GM21526 (cell line): ENCODE data around the gene CARS2.
"Not testable (repeated sequence)": the region's sequence is repeated elsewhere in the genome, so short reads cannot be mapped to it uniquely, and the experiment has no call there.

ENCODE experiments used
- ATAC-seq: cut with Tn5 transposase; IDR thresholded peaks from one replicate; pipeline ENCODE4 v1.9.1; 2021; ENCODE audit warnings: moderate library complexity; ENCODE audit not compliant: unreplicated experiment, low FRiP score

The CARS2 gene

DNA sequence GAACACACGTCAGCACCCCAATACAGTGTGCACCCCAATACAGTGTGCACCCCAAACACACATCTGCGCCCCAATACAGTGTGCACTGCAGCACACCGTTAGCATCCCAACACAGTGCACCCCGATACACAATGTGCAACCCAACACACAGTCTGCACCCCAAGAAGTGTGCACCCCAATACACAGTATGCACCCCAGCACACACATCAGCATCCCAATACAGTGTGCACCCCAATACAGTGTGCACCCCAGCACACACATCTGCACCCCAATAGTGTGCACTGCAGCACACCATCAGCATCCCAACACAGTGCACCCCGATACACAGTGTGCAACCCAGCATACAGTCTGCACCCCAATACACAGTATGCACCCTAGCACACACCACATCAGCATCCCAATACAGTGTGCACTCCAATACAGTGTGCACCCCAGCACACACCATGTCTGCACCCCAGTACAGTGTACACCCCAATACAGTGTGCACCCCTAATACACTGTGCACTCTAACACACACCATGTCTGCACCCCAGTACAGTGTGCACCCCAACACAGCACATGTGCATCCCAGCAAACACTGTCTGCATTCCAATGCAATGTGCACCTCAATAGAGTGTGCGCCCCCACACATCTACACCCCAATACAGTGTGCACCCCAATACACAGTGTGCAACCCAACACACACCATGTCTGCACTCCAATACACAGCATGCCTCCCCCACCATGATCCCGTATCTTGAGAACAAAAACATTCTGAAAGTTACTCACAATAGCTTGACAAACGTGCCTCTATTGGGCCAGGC, 855 bp upstream of the CARS2 start:
- ATAC-seq, result peak; percentile 3

DNA sequence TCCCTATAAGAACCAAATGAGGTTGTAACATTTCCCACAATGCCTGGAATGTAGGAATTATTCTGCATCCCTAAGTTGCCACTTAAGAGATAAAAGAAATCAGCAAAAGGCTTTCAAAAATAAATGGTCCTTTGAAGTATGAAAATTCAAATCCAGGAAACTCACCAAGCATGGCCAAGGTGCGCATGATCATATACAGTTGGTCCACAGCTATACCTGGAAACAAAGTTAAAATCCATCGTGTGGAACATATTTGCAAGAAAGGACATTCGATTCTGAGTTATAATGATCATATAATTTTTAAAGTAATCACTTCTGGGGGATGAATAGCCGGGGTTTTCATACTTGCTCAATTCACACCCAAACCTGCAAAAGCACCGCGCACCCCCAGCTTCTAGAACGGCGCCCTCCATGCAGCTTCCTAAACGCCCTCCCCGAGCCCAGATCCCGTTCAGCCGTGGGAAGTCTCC, 525 bp downstream of the CARS2 start:
- ATAC-seq, result no peak

DNA sequence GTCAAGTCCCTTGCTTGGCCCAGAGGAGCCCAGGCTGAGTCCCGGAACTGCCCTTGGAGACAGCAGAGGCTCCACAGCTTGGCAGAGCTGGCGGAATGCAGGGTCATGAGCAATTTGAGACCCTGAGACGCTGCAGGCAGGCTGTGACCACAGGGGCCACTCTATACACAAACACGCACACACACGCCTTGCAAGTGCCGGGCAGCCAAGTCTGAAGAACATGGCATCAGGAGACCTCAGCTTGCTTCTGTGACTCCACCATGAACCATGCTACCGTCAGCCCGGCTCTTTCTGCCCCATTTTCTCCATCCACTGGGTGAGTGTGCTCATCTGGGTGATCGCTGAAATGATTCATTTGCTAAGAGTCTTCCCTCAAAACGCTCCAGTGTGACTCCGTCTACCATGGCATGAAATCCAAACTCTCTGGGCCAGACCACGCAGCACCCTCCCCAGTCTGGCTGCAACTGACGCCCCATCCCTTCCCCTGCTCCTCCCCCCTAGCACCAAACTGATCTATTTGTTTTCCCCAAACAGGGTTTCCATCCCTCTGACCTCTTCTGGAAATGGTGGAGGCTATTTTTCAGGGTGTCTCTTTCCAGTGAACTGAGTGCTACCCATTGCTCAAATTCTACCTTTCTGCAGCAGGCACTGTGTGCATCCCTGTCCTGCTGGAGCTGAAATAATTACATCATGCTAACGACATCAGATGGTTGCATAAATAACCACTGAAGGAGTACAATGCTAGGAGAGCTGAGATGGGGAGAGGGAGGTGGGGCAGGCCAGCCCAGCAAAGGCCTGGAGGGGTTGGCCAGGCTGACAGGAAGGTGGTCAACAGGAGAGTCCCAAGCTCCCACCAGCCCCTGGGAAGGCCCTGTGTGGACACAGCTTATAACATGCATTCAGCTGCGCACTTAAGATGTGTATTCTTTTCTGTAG, 3.1 kb downstream of the CARS2 start:
- ATAC-seq, result no peak

DNA sequence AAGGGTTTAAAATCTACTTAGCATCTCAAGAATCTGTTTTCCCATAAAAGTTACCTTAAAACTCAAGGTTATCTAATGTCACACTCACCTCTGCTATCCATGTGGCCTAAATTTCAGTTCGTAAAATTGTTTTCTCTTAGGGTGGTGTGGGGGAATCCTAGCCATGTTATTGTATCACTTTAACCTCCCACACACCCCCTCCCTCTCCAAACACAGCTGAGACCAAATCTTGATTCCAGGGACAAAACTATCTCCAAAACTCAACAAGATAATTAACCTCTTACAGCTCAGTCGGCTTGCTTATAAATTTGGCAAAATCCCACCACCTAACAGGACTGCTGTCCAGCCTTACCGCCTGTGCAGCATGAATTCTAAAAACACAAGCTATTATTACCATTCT, 3.8 kb downstream of the CARS2 start:
- no peak for ATAC-seq

DNA sequence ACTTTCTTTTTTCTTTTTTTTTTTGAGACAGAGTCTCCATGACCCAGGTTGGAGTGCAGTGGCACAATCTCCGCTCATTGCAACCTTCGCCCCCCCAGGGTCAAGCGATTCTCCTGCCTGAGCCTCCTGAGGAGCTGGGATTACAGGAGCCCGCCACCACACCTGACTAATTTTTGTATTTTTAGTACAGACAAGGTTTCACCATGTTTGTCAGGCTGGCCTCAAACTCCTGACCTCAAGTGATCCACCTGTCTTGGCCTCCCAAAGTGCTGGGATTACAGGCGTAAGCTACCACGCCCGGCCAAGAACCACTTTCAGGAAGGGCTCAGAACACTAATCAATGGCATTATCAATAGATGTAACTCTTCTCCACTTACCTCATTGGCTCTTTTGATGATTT, 4.9 kb downstream of the CARS2 start:
- ATAC-seq, result not testable (repeated sequence)

DNA sequence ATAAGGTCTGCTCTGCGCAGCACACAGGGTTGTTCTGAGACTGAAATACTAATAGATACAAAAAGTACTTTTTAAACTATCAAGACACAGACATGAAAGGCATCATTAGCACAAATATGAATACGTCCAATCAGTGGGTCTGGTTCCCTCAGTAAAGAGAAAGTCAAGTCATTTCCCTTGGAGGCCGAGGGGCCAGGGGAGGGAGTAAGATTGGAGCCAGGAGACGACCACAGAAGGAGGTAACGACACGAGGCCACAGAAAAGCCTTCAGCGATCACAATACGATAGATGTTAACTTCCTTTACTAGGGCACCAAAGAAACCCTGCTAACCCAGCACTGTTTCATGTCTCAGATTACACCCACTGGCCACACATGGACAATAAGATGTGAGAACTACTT, 5.3 kb downstream of the CARS2 start:
- no peak for ATAC-seq

DNA sequence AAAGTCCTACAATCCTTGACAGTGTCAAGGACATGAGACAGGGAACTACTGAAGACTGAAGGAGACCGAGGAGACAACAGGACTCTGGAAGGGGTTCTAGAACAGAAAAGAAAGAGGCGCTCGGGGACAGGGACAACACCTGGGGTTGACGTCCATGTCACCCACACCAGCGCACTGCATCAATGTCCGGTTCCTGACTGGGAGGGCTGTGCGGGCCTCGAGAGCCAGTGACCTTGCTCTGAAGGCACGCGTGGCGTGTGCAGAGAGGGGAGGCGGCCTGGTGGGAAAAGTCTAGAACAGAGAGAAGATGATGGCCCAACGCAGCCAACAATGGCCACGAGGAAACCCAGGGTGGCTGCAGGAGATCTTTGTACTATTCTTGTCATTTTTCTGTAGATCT, 5.7 kb downstream of the CARS2 start:
- no peak for ATAC-seq

DNA sequence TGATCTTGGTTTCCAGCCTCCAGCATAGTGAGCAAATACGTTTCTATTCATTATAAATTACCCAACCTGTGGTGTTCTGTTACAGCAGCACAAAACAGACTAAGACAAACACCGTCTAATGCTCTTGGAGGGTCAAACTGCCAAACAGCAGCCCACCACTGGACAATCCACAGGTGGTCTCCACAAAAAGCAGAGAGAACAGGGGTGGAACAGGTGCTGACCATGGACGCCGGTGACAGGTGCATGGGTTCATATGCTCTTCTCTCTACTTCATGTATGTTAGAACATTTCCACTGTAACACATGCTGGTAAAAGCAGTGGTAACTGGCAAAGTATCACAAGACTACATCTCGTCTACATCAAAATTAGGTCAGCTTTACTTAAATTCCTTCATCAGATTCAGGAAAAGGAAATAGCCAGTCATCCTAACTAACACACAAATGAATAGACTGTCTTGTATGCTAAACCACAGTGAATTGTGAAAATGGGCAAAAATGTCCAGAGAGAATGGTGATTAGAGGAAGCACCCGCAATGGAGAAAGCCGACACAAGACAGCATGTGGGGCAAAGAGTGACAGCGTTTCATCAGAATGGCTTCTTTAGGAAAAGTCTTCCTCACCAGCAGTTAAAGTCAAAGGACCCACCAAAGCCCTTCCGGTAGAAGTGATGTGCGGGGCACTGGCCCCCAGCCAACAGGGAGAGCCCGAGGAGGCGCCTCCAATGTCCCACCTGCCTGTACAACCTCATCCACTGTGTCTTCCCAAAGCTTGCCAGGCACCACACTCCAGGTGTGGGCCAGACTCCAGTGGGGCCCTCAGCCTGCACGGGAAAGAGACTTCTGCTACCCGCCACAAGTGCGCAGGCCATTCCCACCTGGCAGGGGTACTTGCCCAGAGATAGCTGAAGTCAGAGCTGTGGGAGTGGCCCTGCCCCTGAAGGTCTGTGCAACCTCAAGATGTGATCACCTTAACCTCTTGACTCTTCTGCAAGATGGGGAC, 6.5 kb downstream of the CARS2 start:
- no peak for ATAC-seq

DNA sequence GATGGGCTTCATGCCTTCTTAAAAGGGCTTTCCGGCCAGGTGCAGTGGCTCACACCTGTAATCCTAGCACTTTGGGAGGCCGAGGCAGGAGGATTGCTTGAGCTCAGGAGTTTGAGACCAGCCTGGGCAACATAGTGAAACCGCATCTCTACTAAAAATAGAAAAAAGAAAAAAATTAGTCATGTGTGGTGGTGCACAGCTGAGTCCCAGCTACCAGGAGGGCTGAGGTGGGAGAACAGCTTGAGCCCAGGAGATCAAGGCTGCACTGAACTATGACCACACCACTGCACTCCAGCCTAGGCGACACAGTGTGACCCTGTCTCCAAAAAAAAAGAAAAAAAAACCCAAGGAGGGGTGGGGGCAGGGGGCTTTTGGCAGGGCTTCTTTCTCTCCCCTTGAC, 7.2 kb downstream of the CARS2 start:
- ATAC-seq, result peak; percentile 56

DNA sequence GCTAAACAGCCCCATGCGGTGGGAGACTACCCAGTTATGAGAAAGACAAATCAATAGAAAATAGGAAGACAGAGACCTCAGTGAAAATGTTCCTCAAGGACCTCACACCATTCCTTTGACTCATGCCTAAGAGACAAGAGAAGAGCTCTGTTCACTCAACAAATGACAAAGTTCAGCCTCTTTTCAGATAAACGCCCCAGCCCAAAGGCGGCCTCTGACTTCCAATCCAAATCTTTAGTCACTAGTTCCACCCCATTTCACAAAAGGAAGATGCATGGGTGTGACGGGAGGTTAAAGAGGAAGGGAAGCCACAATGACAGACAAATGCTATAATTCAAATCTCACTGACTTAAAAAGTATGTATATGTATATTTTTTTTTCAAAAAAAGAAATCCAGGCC, 8.1 kb downstream of the CARS2 start:
- ATAC-seq, result no peak

DNA sequence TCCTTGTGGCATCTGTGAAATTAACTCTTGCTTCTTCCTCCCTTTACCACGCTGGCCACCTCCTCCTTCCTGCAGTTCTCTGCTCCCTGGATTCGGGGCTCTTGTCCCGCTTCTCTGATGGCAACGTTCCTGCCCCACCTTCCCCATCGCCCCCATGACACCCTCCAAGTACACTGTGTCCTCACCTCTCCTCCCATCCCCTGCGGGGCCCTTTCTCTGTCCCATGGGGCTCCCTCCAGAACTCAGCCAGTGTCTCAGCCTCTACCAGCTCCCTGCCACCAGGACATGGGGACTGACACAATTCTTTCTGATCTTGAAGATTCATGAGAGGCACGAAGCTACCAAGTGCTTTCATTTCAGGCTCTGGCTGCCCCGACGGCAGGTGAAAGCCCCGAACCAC, 9.1 kb downstream of the CARS2 start:
- no peak for ATAC-seq

DNA sequence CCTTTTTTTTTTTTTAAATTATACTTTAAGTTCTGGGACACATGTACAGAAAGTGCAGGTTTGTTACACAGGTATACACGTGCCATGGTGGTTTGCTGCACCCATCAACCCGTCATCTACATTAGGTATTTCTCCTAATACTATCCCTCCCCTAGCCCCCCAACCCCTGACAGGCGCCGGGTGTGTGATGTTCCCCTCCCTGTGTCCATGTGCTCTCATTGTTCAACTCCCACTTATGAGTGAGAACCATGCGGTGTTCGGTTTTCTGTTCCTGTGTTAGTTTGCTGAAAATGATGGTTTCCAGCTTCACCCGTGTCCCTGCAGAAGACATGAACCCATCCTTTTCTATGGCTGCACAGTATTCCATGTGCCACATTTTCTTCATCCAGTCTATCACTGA, 10.1 kb downstream of the CARS2 start:
- ATAC-seq, result not testable (repeated sequence)

DNA sequence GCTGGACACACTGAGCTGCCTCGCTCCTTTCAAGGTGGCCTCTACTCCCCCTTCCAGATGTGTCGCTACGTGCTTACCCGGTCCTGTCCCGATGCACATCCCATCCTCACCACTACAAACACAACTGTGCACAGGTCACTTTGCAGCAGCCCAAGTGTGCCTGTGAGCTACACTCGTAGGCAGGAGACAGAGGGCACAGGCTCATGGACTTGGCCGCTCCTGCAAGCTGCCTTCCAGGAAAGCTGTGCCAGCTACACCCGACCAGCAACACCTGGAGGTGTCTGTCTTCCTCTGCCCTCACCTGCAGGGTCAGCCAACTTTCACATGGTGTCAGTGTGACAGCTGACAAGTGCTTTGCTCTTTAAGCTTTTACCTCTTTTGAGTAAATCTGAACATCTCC, 15.4 kb downstream of the CARS2 start:
- no peak for ATAC-seq

DNA sequence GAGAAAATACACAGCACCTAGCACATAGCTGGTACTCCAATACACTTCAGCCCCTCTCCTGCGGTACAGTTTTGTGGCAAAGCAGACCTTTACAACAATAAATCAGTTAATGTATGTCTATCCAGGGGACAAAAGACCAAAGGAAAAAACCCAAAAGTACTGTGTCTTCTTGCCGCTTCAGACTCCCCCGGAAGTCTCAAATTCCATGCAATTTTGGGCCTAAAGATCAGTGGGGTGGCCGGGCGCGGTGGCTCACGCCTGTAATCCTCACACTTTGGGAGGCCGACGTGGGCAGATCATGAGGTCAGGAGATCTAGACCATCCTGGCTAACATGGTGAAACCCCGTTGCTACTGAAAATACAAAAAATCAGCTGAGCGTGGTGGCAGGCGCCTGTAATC, 16.2 kb downstream of the CARS2 start:
- ATAC-seq, result no peak

DNA sequence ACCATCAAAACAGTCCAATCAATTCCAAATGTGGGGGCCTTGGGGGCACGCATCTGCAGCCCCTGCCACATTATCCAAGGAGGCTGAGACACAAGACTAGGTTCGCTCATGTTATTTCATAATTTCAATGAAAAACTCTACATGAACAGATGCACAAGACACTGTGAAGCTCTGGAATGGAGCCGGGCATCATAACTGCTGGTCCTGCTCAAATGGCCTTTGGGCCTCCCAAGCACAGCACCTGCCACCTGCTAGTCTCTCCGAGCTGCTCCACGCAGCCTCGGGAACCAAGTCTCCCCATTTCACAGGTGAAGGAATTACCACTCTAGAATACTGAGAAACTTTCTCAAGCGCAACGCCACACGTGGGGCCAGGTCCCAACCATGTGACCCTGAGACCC, 16.9 kb downstream of the CARS2 start:
- no peak for ATAC-seq

DNA sequence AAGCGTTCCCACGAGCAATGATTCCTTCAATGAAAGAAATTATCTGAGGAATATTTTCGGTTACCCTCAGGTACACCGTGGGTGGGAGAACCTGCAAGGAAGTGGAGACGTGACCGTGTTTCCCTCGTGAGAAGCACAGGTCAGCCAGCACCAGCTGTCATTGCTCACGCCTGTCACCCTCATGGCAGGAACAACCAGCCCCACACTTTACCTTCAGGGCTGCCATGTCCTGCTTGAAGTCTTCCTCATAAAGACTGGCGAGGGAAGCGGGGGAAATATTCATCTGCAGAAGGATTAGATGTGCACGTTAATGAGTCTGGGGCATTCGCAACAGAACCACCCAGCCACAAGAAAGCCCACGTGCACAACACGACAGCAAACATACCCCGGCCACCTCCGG, 18.2 kb downstream of the CARS2 start:
- no peak for ATAC-seq

DNA sequence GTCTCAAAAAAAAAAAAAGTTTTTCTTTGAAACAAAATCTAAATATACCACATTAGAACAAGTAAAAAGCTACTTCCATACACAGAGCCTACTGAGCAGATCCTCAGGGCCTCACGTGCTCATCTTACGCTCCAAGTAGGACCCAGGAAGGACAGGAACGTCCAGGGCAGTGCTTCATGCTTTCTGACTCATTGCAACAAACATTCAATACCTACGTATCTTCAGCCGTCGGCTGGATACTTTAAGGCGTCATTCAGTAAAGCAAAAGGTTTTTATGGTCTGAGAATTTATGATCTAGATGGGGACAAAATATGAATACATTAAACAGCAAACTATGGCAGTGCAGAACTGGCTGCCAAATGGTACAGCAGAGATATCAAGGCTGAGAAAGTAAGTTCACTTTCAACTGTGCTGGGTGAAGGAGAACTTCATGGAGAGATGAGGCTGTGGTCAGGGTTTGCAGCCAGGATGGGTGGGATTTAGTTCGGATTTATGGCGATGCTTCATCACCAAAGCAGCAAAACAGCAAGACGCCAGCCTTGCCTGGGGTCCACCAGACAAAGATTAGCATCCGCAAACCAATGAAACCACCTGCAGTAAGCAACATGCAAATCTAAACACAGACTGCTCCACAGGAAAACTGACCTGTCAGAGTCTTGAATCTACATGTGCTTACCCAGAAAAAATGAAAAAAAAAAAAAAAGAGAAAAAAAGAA, 20.5 kb downstream of the CARS2 start:
- ATAC-seq, result no peak

DNA sequence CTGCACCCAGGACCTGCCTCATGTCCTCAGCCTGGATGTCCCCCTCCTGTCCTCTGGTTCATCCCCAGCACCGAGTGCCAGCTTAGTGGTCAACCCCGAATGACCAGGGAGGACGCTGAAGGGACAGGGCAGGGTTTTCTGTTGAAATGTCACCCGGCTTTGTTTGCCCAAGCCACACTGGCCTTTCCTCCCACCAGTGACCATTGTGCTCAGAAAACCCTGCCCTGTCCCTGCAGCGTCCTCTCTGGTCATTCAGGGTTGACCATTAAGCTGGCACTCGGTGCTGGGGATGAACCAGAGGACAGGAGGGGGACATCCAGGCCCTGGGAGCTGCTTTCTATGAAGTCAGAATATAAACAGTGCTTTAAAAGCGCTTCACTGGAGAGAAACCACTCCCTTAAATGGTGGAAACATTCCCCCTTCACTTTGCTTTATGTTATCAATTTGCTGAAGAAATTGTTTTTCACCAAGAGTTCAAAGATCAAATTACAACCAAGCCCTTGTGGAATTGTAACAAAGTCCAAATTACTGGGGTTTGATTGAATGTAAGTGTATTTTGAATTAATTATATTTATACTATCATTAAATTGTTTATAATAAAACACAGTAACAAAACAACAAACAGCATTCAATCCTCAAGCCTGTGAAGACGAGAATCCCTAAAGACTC, 21.4 kb downstream of the CARS2 start:
- no peak for ATAC-seq

DNA sequence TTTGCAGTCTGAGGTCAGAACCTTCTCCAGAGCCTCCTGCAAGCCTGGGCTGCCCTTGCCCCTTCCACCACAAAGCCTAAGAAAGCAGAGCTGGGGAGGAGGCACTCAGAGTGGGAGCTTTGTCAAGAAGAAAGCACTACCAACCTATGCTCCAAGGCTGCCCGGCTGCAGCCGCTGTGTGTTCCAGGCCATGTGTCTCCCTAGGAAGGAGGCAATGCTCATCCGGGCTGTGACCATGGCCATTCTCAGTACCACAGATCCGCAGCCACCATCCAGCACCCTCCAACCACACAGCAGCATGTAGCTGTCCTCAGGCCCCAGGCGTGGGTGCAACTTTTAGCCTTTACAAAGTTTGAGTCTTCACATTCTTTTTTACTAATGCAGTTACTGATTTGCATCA, 22.0 kb downstream of the CARS2 start:
- ATAC-seq, result no peak
